ENCODE measurements around the gene RAD51B. TPM values are rescaled to one million over a fixed set of nuclear protein-coding genes. Genes with fewer than 3 reads are reported as not detected.

Gene RAD51B
- polyA plus RNA-seq, 1 donor (not counting 4 experiments of a cell fraction or from before 2014, with no cell fraction given): 13.3 TPM

DNA sequence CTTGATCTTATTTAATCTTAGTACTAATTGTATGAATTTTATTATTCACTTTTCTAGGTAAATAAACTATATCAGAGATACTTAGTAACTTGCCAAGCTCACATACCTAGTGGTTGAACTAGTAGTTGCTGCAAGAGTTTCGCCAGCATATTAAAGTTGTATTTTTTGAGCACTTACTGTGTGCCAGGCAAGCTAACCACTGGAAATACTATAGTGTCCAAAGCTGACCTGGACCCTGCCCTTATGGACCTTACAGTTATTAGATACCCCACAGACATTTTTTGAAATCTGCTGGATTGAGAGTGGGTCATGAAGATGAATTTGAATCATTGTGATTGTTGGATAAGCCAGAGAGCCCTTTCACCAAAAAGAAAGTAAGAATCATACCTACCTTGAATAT lies 125.0 kb downstream of the RAD51B start:
- Histone ChIP-seq H3K27ac (ENCODE audit: control insufficient read depth, insufficient read depth, low read length) (no peak overlapping the region), H3K9ac (ENCODE audit: control insufficient read depth, extremely low read depth, insufficient read depth, low read length) (no peak overlapping the region), H3K4me3 (ENCODE audit: control insufficient read depth in 2 of 3, extremely low read depth in 1 of 3, insufficient read depth in 2 of 3, low read depth in 1 of 3, low read length in 3 of 3) (no peak overlapping the region), H3K27me3 (ENCODE audit: control insufficient read depth, extremely low read depth, insufficient read depth, low read length) (no peaks in the 10 kb centered on the region), H3K36me3 (ENCODE audit: control insufficient read depth in 2 of 2, extremely low read depth in 1 of 2, insufficient read depth in 2 of 2, low read length in 2 of 2) (no peaks in the 10 kb centered on the region), H2AFZ (ENCODE audit: control insufficient read depth, low read length) (peak overlapping the region; percentile 3), H3K9me3 (ENCODE audit: control insufficient read depth, low read depth, low read length) (no peaks in the 10 kb centered on the region), H3K4me2 (ENCODE audit: control insufficient read depth, extremely low read depth, insufficient read depth, low read depth, low read length) (no peak overlapping the region), H3K79me2 (ENCODE audit: control insufficient read depth, insufficient read depth, low read length) (no peaks in the 10 kb centered on the region), H3K4me1 (ENCODE audit: control insufficient read depth, extremely low read depth, insufficient read depth, low read length) (peaks cover 18% of the 10 kb centered on the region), H3K9me1 (ENCODE audit: control insufficient read depth, extremely low read depth, insufficient read depth, low read length) (no peaks in the 10 kb centered on the region), H4K20me1 (ENCODE audit: control insufficient read depth, extremely low read depth, insufficient read depth, low read length) (no peaks in the 10 kb centered on the region)
- dilution Hi-C loops (cut with MboI; ENCODE audit: extremely low pct_ligation_motif_present, low sequenced_read_pairs): no loop called here
- FAIRE-seq (no peak), DNase-seq (ENCODE audit: low read depth, low spot score) (no peak)
- no peak for TF ChIP-seq EZH2 (IDR thresholded peaks at IDR 0.05; ENCODE audit: low read length)
- TF ChIP-seq, protein P1, sequence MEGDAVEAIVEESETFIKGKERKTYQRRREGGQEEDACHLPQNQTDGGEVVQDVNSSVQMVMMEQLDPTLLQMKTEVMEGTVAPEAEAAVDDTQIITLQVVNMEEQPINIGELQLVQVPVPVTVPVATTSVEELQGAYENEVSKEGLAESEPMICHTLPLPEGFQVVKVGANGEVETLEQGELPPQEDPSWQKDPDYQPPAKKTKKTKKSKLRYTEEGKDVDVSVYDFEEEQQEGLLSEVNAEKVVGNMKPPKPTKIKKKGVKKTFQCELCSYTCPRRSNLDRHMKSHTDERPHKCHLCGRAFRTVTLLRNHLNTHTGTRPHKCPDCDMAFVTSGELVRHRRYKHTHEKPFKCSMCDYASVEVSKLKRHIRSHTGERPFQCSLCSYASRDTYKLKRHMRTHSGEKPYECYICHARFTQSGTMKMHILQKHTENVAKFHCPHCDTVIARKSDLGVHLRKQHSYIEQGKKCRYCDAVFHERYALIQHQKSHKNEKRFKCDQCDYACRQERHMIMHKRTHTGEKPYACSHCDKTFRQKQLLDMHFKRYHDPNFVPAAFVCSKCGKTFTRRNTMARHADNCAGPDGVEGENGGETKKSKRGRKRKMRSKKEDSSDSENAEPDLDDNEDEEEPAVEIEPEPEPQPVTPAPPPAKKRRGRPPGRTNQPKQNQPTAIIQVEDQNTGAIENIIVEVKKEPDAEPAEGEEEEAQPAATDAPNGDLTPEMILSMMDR (optimal IDR thresholded peaks at IDR 0.05 in 1 of 3, IDR thresholded peaks at IDR 0.05 in 1 of 3, conservative IDR thresholded peaks at IDR 0.05 in 1 of 3; ENCODE audit: extremely low read depth in 1 of 3, insufficient read depth in 2 of 3, low read length in 3 of 3): no peak

- no peak for FAIRE-seq
These were observed 130.2 kb downstream of the RAD51B start for GRCh38 chr14:67949771-67950170.

More at GRCh38 chr14:67949771-67950170, 130.2 kb downstream of the RAD51B start:
- Histone ChIP-seq H3K4me1 (ENCODE audit: control insufficient read depth, extremely low read depth, insufficient read depth, low read length) (no peaks in the 10 kb centered on the region), H3K4me3 (ENCODE audit: control insufficient read depth in 2 of 3, extremely low read depth in 1 of 3, insufficient read depth in 2 of 3, low read depth in 1 of 3, low read length in 3 of 3) (no peak overlapping the region), H3K9me3 (ENCODE audit: control insufficient read depth, low read depth, low read length) (no peaks in the 10 kb centered on the region), H2AFZ (ENCODE audit: control insufficient read depth, low read length) (no peak overlapping the region), H3K27ac (ENCODE audit: control insufficient read depth, insufficient read depth, low read length) (no peak overlapping the region), H3K9ac (ENCODE audit: control insufficient read depth, extremely low read depth, insufficient read depth, low read length) (no peak overlapping the region), H4K20me1 (ENCODE audit: control insufficient read depth, extremely low read depth, insufficient read depth, low read length) (no peaks in the 10 kb centered on the region), H3K9me1 (ENCODE audit: control insufficient read depth, extremely low read depth, insufficient read depth, low read length) (no peaks in the 10 kb centered on the region), H3K36me3 (ENCODE audit: control insufficient read depth in 2 of 2, extremely low read depth in 1 of 2, insufficient read depth in 2 of 2, low read length in 2 of 2) (no peaks in the 10 kb centered on the region), H3K79me2 (ENCODE audit: control insufficient read depth, insufficient read depth, low read length) (no peaks in the 10 kb centered on the region), H3K27me3 (ENCODE audit: control insufficient read depth, extremely low read depth, insufficient read depth, low read length) (no peaks in the 10 kb centered on the region), H3K4me2 (ENCODE audit: control insufficient read depth, extremely low read depth, insufficient read depth, low read depth, low read length) (no peak overlapping the region)
- dilution Hi-C loops (cut with MboI; ENCODE audit: extremely low pct_ligation_motif_present, low sequenced_read_pairs): no loop called here
- TF ChIP-seq, protein P1 (optimal IDR thresholded peaks at IDR 0.05 in 1 of 3, IDR thresholded peaks at IDR 0.05 in 1 of 3, conservative IDR thresholded peaks at IDR 0.05 in 1 of 3; ENCODE audit: extremely low read depth in 1 of 3, insufficient read depth in 2 of 3, low read length in 3 of 3): no peak
- no peak for TF ChIP-seq EZH2 (IDR thresholded peaks at IDR 0.05; ENCODE audit: low read length)
- DNase-seq (ENCODE audit: low read depth, low spot score): no peak

Data from keratinocyte (primary cell).